ENCODE results near the gene AVL9.
"Not testable (repeated sequence)": the region's sequence is repeated elsewhere in the genome, so short reads cannot be mapped to it uniquely, and the experiment has no call there.

AVL9 gene

GRCh38 chr7:32496052-32496813, 944 bp downstream of the AVL9 start:
- no peak for DNase-seq

DNA sequence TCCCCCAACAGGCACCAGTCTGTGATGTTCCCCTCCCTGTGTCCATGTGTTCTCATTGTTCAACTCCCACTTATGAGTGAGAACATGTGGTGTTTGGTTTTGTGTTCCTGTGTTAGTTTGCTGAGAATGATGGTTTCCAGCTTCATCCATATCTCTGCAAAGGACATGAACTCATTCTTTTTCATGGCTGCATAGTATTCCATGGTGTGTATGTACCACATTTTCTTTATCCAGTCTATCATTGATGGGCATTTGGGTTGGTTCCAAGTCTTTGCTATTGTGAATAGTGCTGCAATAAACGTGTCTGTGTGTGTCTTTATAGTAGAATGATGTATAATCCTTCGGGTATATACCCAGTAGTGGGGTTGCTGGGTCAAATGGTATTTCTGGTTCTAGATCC, 4.5 kb downstream of the AVL9 start:
- not testable (repeated sequence) for DNase-seq

GRCh38 chr7:32500216-32500615, 4.9 kb downstream of the AVL9 start:
- not testable (repeated sequence) for DNase-seq

GRCh38 chr7:32500922-32501341, 5.6 kb downstream of the AVL9 start:
- no peak for DNase-seq

GRCh38 chr7:32501522-32501921, 6.2 kb downstream of the AVL9 start:
- no peak for DNase-seq

GRCh38 chr7:32502728-32503127, 7.4 kb downstream of the AVL9 start:
- DNase-seq = no peak

- no peak for DNase-seq
These were observed 11.2 kb downstream of the AVL9 start for GRCh38 chr7:32506266-32507054.

DNA sequence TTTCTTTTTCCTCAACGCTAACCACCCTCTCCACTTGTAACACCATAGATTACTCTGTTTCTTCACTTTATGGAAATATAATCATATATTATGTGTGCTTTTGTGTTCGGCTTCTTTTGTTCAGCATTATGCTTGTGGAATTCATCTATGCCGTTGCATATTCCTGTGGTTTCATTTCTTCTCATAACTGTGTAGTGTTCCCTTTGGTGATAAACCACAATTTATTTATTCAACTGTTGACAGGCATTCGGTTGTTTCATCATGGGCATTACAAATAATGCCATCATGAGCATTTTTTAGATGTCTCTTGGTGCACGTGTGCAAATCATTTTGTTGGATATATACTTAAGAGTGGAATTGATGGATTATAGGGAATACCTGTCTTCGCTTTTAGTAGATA, 12.1 kb downstream of the AVL9 start:
- no peak for DNase-seq

DNA sequence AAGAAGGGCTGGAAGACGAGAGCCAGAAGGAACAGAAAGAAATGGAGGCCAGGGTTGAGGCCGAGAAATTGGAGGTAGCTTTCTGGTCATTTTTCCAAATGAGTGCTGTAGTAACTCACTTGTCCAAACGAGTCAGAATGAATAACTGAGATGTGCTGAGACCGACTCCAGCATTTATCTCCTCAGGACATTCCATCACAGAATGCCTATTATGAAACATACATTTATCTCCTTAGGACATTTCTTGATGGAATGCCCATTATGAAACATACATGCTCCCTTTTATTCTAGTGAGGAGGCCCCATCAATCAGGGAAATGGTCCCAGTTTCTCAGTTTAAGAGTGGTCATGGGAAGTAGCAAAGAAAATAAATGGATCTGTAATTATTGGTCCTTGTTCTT, 16.5 kb downstream of the AVL9 start:
- DNase-seq = no peak

DNA sequence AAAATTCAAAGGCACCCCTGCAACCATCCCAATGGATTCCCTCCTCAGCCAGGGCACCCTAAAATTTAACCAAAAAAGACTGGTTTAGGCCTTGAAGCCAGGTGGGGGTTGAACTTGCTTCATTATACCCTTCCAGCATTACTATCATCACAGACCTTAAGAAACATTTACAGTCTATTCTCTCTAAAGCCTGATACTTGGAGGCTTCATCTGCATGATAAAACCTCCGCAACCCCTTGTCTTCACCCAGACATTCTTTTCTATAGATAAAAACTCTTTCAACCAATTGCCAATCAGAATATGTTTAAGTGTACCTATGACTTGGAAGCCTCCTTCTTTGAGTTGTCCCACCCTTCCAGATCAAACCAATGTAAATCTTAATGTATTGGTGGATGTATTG, 17.9 kb downstream of the AVL9 start:
- no peak for DNase-seq

DNA sequence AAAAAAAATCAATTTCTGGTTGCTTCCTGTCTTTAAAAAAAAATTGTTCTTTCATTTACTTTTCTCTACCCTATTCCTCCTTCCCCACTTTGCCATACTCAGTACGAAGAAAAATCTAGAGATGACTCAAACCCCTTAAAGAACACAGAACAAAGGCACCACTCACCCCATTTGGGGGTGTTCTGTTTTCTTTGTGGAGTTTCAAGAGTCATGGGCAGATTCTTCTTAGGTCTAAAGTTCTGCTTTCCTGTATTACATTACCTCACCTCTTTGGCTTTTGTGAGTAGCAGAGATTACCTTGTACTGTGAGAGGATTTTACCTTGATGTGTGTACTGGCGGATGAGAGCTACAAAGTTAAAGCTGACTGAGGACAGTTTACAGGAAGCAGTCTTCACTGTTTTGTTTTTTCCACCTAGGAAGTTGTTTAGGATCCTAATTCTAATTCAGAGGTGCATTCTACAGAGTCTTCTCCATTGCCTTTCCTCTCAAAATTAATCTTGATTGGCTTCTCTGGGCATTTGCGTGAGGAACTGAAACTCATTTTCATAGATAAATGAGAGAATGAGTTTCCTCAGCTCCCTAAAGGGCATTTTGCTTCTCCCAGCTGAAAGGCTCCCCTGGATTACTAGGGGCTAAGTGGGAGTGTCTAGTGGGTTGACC, 20.7 kb downstream of the AVL9 start:
- no peak for DNase-seq

DNA sequence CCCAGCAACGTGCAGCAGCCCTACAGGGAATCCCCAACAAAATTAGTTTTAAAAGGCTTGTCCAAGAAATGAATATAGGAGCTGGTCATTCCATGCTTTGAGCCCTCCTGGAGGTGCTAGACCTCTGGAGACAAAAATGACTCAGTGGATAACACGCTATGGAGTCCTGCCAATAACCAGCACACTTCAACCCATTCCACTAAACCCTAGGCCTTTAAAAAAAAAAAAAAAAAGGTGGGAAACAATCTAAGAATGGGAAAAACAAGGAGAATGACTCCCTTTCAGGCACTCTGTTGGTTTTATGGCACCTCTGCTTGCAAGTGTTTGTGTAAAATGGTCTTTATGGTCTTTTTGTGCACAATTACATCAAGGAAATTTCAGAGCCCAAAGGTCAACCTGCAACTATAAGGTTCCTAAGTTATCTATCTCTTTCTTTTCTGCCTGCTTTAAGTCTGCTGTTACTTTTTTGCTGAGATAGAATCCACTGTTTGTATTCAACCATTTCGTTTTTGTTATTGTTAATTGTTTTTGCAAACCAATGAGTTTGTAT, 21.3 kb downstream of the AVL9 start:
- no peak for DNase-seq

- no peak for DNase-seq
These were observed 23.3 kb downstream of the AVL9 start for GRCh38 chr7:32518534-32519140.

DNA sequence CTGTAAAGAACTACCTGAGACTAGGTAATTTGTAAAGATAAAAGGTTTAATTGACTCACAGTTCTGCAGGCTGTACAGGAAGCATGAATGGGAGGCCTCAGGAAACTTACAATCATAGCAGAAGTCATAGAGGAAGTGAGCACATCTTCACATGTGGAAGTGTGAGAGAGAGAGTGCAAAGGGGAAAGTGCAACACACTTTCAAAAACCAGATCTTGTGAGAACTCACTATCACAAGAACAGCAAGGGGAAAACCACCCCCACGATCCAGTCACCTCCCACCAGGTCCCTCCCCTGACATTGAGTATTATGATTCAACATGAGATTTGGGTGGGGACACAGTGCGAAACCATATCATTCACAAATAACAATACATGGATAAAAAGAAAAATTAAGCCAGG, 24.5 kb downstream of the AVL9 start:
- no peak for DNase-seq

DNA sequence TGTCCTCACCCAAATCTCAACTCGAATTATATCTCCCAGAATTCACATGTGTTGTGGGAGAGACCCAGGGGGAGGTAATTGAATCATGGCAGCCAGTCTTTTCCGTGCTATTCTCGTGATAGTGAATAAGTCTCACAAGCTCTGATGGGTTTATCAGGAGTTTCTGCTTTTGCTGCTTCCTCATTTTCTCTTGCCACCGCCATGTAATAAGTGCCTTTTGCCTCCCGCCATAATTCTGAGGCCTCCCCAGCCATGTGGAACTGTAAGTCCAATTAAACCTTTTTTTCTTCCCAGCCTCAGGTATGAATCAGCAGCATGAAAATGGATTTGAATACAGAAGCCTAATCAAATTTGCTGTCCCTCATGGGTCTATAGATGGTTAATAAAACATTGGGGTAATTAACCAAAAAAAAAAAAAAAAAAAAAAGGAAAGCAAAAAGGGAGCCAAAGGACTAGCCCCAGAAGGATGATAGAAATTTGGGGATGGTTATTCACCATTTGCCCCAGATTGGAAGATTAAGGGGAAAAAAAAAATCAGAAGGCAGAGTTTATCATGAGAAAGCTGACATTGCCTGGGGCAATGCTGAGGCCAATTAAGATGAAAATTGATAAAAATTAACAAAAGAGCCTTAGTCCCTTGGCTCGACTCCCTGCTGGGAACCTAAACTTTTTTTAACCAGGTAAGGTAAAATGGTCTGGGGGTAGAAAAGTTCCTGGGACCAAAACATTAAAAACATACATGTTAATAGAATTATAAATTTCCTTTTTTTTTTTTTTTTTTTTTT, 27.6 kb downstream of the AVL9 start:
- DNase-seq = no peak

GRCh38 chr7:32524631-32525030, 29.3 kb downstream of the AVL9 start:
- DNase-seq = no peak

DNA sequence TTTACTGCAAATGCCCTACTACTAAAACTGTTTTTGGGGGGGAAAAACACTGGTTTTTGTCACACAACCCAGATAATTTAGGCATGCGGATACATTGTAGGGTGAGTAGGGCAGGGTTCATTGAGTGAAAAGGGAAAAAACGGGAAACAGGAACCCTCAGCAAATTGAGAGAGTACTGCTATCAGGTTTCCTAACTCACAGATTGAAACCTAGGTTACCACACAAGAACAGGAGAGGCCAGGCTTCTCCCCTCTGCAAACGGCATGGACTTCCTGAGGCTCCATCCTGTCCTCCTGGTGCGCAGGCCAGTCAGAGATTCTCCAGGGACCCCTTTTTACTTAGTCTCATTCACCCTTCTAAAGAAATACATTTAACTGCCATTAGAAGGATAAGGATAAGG, 30.6 kb downstream of the AVL9 start:
- no peak for DNase-seq

DNA sequence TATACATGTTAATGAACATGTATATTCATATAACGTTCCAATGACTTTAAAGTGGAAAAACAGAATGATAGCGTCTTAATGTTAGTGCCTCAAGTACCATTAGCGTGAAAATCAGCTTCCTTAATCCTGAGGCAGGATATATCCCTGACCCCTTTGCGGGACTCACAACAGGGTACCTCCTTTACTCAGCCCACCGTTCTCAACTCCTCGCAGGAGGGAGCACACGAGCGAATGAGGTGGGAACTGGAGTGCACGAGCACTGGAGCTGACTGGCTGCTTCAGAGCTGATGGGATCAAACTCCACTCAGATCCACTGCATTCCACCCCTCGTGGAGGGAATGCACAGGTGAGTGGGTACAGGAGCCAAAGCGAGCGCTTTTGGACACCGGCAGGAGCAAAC, 36.1 kb downstream of the AVL9 start:
- DNase-seq = no peak

DNA sequence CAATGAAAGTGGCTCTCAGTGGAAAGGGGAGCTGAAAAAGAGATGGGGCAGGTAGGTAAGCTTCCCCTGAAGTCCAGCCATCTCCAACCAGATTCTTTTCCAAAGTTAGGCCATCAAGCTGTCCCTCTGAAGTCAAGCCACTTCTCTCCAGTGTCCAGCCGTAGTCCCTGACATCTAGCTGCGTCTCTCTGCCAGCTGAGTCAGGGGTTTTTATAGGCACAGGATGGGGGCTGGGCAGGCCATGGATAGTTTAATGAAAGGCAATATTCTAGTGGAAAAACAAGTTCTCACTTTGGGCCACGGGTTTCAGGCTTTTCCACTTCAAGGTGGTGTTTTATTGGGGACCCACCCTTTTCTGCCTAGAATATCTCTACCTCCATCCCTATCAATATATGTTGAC, 36.8 kb downstream of the AVL9 start:
- DNase-seq = no peak

DNA sequence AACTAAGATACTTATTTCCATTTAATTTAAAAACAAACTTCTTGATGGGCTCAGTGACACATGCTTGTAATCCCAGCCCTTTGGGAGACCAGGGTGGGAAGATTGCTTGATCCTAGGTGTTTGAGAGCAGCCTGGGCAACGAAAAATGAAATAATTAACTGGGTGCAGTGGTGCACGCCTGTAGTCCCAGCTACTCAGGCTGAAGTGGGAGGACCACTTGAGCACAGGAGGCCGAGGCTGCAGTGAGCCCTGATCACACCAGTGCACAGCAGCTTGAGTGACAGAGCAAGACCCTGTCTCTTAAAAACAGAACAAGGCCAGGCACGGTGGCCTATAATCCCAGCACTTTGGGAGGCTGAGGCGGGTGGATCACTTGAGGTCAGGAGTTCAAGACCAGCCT, 37.4 kb downstream of the AVL9 start:
- DNase-seq = no peak

DNA sequence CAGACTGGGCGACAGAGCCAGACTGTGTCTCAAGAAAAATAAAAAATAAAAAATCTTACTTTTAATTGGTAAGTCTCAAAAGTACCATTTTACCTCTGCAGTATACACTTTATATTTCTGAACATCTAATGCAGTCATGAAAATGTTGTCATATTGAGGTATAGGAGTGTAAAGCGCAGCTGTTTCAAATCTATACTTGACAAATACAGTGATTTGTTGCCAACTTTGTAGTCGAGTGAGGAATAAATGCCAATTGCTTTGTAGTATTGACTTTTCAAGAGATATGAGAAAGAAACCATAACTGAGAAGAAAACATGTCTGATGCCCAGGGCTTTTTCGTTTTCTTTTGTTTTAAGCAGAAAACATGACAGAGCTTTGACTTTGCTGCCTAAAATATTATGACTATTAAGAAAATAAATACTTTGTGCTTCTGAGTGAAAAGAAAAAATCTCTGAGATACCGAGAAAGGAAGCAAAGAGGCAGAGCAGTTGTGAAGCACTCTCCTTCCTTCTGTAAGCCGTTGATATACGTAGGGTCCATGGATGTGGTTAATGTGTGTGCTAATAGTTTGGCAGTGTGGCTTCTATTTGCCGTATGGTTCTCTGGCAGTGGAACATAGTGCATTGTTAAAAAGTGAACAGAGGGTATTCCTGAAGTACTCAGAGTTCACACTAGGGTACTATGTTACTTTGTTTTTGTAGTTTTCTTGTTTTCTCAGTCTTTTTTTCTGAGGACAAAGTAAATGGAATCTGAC, 38.2 kb downstream of the AVL9 start:
- DNase-seq = no peak
